T-helper 17 cell (primary cell): Measurements from ENCODE around the gene ADAMTS6. TPM values are rescaled to one million over a fixed set of nuclear protein-coding genes. Genes with fewer than 3 reads are reported as not detected.
"Not testable (repeated sequence)": the region's sequence is repeated elsewhere in the genome, so short reads cannot be mapped to it uniquely, and the experiment has no call there.

Source experiments
- ATAC-seq: fragments of 150-1000 bp; cut with Tn5 transposase; 2 replicates; pipeline ENCODE4 v1.10.0; 2021; ENCODE audit warnings: mild to moderate bottlenecking, moderate library complexity
- DNase-seq, 3 donors: peaks; one replicate each; pipeline versions ENCODE4 v3.0.0 to v3.0.0-alpha.2; 2020 to 2021
- H3K9me3 ChIP-seq: one replicate; pipeline ENCODE4 v1.7.0; 2013; ENCODE audit warnings: low read length, mild to moderate bottlenecking; ENCODE audit not compliant: control insufficient read depth, poor library complexity, severe bottlenecking
- H3K27ac Mint-ChIP-seq: one replicate; pipeline ENCODE4 v1.8.0; 2022; ENCODE audit warnings: mild to moderate bottlenecking, moderate library complexity, mixed read lengths
- H3K27me3 Mint-ChIP-seq: one replicate; pipeline ENCODE4 v1.8.0; 2022; ENCODE audit warnings: mixed read lengths
- H3K36me3 Mint-ChIP-seq: one replicate; pipeline ENCODE4 v1.8.0; 2022; ENCODE audit warnings: low read depth, mixed read lengths
- H3K4me1 Mint-ChIP-seq: one replicate; pipeline ENCODE4 v1.8.0; 2022; ENCODE audit warnings: mild to moderate bottlenecking, mixed read lengths
- H3K4me3 Mint-ChIP-seq: one replicate; pipeline ENCODE4 v1.8.0; 2022; ENCODE audit warnings: mild to moderate bottlenecking, moderate library complexity, mixed read lengths
- total RNA-seq, 4 donors: library from RNA in 2 of 4; stranded (reverse) in 2 of 4; gene quantifications; one replicate each; pipeline ENCODE4 v1.2.3 and lab custom pipeline; 2022 to 2026

Gene ADAMTS6
- total RNA-seq, 2 donors from 2014 or later, result 1.4 to 2.4 TPM

DNA sequence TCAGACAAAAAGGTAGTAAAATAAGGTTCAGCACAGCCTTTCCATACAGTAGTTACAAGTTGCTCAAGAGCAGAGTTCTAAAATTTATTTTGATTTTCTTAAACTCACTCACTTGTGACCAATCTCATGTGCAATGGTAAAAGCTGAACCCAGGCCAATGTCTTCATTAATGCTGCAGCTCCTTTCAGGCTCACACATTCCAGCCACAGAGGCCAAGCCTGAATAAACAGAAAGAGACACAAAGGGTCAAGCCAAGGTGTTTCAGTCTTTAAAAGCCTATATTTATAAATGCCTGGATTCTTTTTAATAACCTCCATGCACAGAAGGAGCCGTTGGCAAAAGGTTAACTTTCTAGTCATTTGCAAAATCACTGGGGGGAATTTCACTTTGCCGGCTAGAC lies 152.5 kb downstream of the ADAMTS6 start:
- no peaks in the 10 kb centered on the region for H3K9me3 ChIP-seq
- ATAC-seq (no peak), DNase-seq (no peak)
- Mint-ChIP-seq H3K4me1 (no peaks in the 10 kb centered on the region), H3K27ac (no peak overlapping the region), H3K4me3 (no peak overlapping the region), H3K36me3 (no peaks in the 10 kb centered on the region), H3K27me3 (no peaks in the 10 kb centered on the region)

DNA sequence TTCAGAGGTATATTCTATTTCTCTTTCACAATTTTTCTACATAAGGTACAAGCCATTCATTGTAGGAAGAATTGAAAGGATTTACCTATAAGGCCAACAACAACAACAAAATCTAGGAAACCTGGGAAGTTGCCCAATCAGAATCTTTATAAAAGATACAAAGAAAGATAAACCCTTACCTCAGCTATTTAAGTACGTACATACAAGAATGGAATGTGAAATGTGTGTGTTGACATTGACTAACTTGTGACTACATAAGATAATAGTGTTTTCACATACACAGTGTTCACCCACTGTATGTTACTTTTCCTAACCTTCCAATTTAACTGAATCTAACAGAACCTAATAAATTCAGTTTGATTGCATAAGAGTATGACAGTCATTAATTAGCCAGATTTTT lies 154.1 kb downstream of the ADAMTS6 start:
- H3K36me3 Mint-ChIP-seq, result no peaks in the 10 kb centered on the region
- H3K27me3 Mint-ChIP-seq, result no peaks in the 10 kb centered on the region
- ATAC-seq (no peak), DNase-seq (no peak)
- no peak overlapping the region for H3K27ac Mint-ChIP-seq
- no peak overlapping the region for H3K4me3 Mint-ChIP-seq
- H3K4me1 Mint-ChIP-seq, result no peaks in the 10 kb centered on the region
- no peaks in the 10 kb centered on the region for H3K9me3 ChIP-seq

DNA sequence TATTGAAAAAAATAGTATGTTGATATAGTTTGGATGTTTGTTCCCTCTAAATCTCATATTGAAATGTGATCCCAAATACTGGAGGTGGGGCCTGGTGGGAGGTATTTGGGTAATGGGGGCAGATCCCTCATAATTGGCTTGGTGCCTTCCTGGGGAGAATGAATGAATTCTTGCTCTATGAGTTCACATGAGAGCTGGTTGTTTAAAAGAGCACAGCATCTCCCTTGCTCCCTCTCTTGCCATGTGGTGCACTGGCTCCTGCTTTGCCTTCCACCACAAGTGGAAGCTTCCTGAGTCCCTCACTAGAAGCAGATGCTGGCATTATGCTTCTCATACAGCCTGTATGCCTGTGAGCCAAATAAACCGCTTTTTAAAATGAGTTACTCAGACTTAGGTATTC lies 154.8 kb downstream of the ADAMTS6 start:
- Mint-ChIP-seq H3K4me1 (no peaks in the 10 kb centered on the region), H3K4me3 (no peak overlapping the region), H3K27ac (no peak overlapping the region), H3K36me3 (no peaks in the 10 kb centered on the region), H3K27me3 (no peaks in the 10 kb centered on the region)
- DNase-seq (no peak), ATAC-seq (no peak)
- H3K9me3 ChIP-seq, result no peaks in the 10 kb centered on the region

DNA sequence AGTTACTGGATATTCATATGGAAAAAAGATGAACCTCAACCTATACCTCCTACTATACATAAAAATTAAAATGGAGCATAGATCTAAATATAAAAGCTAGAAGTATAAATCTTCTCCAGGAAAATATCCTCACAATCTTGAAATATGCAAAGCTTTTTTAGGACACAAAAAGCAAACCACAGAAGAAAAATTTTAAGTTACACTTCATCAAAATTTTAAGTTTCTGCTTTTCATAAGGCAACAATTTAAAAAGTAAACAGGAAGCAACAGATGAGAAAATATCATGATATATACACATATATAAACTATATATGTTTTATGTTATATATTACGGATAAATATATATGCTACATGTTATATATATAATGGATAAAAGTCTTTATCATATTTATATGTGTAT lies 157.5 kb downstream of the ADAMTS6 start:
- DNase-seq (no peak), ATAC-seq (no peak)
- Mint-ChIP-seq H3K4me1 (no peaks in the 10 kb centered on the region), H3K27ac (no peak overlapping the region), H3K36me3 (no peaks in the 10 kb centered on the region), H3K4me3 (no peak overlapping the region), H3K27me3 (no peaks in the 10 kb centered on the region)
- no peaks in the 10 kb centered on the region for H3K9me3 ChIP-seq

DNA sequence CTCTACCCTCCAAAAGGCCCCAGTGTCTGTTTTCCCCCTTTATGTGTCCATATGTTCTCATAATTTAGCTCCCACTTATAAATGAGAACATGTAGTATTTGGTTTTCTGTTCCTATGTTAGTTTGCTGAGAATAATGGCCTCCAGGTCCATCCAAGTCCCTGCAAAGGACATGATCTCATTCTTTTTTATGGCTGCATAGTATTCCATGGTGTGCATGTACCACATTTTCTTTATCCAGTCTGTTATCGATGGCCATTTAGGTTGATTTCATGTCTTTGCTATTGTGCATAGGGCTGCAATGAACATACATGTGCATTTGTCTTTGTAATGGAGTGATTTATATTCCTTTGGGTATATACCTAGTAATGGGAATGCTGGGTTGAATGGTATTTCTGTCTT lies 161.0 kb downstream of the ADAMTS6 start:
- not testable (repeated sequence) for ATAC-seq, H3K36me3 Mint-ChIP-seq

DNA sequence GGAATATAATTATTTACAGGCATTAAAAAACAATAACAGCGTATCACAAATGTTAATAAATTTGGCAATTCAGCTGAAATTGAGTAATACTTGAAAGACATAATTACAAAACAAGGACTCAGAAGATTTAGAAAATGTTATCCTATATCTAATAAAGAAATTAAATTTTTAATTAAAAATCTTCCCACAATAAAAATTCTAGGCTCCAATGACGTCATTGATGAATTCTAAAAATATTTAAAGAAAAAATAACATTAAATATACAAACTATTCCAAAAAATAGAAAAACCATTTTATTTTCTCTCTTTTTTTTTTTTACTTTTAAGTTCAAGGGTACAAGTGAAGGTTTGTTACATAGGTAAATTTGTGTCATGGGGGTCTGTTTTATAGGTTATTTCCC lies 161.5 kb downstream of the ADAMTS6 start:
- no peaks in the 10 kb centered on the region for H3K9me3 ChIP-seq
- Mint-ChIP-seq H3K27me3 (no peaks in the 10 kb centered on the region), H3K27ac (no peak overlapping the region), H3K4me1 (no peaks in the 10 kb centered on the region), H3K4me3 (no peak overlapping the region), H3K36me3 (no peaks in the 10 kb centered on the region)
- no peak for DNase-seq
- ATAC-seq, result no peak

More for the DNA sequence above, 161.0 kb downstream of the ADAMTS6 start:
- H3K9me3 ChIP-seq, H3K4me3 Mint-ChIP-seq, DNase-seq, H3K27me3 Mint-ChIP-seq, H3K27ac Mint-ChIP-seq, H3K4me1 Mint-ChIP-seq: not testable (repeated sequence)

DNA sequence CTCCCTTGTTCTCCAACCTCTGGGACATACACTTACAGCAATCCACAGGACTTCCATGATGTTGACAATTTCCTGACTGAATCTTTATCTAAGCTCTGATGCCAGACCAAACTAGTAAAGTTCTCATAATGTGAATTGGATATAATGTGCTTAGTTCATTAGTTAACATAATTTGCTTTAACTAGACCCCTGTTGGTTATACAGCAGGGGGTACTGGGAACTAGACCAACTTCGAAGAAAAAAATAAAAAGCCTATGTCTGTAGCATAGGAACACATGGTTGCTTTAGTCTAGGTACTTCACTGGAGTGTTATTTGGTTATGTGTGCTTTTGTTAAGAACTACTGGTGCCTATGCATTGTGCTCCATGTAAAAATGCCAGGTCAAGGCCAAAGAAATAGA lies 173.8 kb downstream of the ADAMTS6 start:
- H3K27ac Mint-ChIP-seq, result no peak overlapping the region
- ATAC-seq (no peak), DNase-seq (no peak)
- H3K4me3 Mint-ChIP-seq, result no peak overlapping the region
- H3K27me3 Mint-ChIP-seq, result no peaks in the 10 kb centered on the region
- H3K9me3 ChIP-seq, result no peaks in the 10 kb centered on the region
- H3K4me1 Mint-ChIP-seq, result no peaks in the 10 kb centered on the region
- H3K36me3 Mint-ChIP-seq, result no peaks in the 10 kb centered on the region

DNA sequence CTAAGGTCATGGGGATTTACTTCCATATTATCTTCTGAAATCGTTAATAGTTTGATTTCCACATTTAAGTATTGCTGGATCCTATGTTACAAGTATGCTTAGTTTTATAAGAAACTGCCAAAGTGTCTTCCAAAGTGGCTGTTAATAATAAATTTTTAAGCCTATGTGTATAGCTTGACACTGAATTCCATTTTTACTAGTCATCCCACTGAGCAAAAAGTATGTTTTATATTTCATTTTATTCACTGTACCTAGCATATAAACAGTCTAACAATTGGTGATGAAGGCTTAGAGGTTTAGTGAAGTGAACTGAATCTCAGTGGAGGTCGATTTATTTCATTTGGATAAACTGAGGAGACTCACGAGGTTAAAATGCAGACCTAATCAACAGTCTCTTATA lies 174.6 kb downstream of the ADAMTS6 start:
- H3K9me3 ChIP-seq, result no peaks in the 10 kb centered on the region
- DNase-seq (no peak), ATAC-seq (no peak)
- H3K27ac Mint-ChIP-seq, result no peak overlapping the region
- no peaks in the 10 kb centered on the region for H3K4me1 Mint-ChIP-seq
- no peak overlapping the region for H3K4me3 Mint-ChIP-seq
- no peaks in the 10 kb centered on the region for H3K36me3 Mint-ChIP-seq
- H3K27me3 Mint-ChIP-seq, result no peaks in the 10 kb centered on the region

DNA sequence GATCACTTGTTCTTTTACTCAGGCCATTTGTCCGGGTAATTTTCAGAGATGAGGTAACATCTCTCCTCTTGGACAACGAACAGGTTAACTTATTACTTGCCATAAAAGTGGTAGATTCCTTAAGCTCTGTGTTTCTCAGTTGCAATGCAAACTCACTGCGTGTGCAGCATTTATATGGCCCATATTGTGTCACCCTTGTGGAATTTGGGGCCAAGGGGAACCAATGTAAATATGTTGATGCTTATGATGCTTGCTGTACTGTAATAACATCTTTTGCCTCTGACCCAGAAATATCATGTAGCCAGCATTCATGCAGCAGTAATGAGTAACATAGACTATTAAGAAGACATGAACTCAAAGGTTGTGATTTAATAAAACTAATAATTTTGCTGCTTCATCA lies 175.8 kb downstream of the ADAMTS6 start:
- no peak overlapping the region for H3K27ac Mint-ChIP-seq
- H3K4me3 Mint-ChIP-seq, result no peak overlapping the region
- ATAC-seq (no peak), DNase-seq (no peak)
- H3K4me1 Mint-ChIP-seq, result no peaks in the 10 kb centered on the region
- H3K9me3 ChIP-seq, result no peaks in the 10 kb centered on the region
- no peaks in the 10 kb centered on the region for H3K27me3 Mint-ChIP-seq
- no peaks in the 10 kb centered on the region for H3K36me3 Mint-ChIP-seq

DNA sequence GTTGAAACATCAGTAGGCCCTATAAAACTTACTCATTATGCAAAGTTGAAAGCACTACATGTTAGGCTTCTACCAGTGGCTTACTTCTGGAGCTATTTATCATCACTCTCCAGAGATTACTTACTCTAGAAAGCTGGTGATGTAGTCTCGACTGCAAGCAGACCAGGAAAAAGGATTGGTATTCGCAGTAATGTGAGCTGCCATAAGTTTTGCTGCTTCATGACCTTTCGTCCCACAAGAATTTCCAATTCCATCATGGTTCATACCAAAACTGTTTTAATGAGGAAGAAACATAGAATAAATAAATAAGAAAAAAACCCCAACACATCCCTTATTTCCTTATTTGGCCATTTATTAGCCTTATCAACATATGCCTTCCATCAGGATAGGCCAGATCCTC lies 181.9 kb downstream of the ADAMTS6 start:
- H3K4me3 Mint-ChIP-seq, result no peak overlapping the region
- no peaks in the 10 kb centered on the region for H3K9me3 ChIP-seq
- no peak for ATAC-seq
- DNase-seq, result no peak
- no peak overlapping the region for H3K27ac Mint-ChIP-seq
- H3K4me1 Mint-ChIP-seq, result no peaks in the 10 kb centered on the region
- no peaks in the 10 kb centered on the region for H3K27me3 Mint-ChIP-seq
- H3K36me3 Mint-ChIP-seq, result no peaks in the 10 kb centered on the region

DNA sequence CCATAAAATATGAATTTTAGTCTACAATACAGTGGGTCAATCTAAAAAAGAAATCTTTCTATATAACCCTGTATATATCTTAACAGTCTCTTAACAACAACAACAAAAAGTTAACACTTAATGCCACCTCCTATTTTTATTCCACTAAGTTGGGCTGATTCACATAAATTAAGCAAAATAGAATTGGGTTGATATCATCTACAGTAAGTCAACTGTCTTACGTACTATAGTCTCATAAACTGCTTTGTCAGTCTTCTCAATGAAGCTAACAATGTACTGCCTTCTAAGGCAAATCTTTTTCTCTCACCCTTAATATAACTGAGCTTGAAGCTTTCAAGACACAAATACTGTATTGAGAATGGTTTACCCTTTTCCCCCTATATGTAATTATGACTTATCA lies 185.7 kb downstream of the ADAMTS6 start:
- no peaks in the 10 kb centered on the region for H3K36me3 Mint-ChIP-seq
- no peaks in the 10 kb centered on the region for H3K9me3 ChIP-seq

DNA sequence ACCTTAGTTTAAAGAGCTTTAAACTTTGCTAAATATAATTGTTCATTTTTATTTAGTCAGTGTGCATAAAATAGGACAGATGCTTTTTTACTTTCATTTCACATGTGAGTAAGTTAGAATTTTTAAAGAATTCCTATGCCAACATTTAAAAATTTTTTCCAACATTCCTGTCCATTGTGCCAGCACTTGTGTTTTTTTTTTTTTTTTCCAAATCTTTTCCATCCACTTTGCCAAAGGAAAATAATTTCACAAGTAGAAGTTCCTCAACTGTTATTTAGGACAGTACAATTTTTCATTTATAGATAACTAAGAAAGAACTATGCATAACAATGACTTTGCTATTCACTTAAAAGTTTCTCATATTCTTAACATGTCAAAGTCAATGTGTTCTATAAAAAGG lies 189.5 kb downstream of the ADAMTS6 start:
- ATAC-seq (no peak), DNase-seq (no peak)
- Mint-ChIP-seq H3K36me3 (no peaks in the 10 kb centered on the region), H3K27me3 (no peaks in the 10 kb centered on the region), H3K4me3 (no peak overlapping the region), H3K4me1 (no peaks in the 10 kb centered on the region), H3K27ac (no peak overlapping the region)
- H3K9me3 ChIP-seq, result no peaks in the 10 kb centered on the region

More for the DNA sequence above, 185.7 kb downstream of the ADAMTS6 start:
- H3K4me3 Mint-ChIP-seq, result no peak overlapping the region
- no peaks in the 10 kb centered on the region for H3K4me1 Mint-ChIP-seq
- DNase-seq (no peak), ATAC-seq (no peak)
- H3K27me3 Mint-ChIP-seq, result no peaks in the 10 kb centered on the region
- H3K27ac Mint-ChIP-seq, result no peak overlapping the region

DNA sequence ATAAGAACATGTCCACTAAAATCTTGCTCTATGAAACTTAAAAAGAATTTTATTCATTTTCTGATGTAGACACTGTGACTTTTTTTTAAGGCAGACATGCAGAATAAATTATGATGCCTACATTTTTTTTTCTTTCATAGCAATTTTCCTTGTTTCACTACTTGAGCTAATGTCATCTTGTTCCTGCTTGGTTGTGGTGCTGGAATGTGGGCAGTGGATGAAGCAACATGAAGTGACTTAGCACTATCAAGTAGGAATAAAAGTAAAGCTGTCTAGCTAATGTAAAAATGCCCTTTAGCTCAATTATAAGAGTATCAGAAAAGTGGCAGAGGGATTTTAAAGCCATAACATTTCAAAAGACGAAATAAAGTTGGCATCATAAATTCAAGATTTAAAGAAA lies 191.0 kb downstream of the ADAMTS6 start:
- H3K4me3 Mint-ChIP-seq, result no peak overlapping the region
- no peak overlapping the region for H3K27ac Mint-ChIP-seq
- no peaks in the 10 kb centered on the region for H3K9me3 ChIP-seq
- DNase-seq (no peak), ATAC-seq (no peak)
- H3K36me3 Mint-ChIP-seq, result no peaks in the 10 kb centered on the region
- H3K27me3 Mint-ChIP-seq, result no peaks in the 10 kb centered on the region
- H3K4me1 Mint-ChIP-seq, result no peaks in the 10 kb centered on the region

DNA sequence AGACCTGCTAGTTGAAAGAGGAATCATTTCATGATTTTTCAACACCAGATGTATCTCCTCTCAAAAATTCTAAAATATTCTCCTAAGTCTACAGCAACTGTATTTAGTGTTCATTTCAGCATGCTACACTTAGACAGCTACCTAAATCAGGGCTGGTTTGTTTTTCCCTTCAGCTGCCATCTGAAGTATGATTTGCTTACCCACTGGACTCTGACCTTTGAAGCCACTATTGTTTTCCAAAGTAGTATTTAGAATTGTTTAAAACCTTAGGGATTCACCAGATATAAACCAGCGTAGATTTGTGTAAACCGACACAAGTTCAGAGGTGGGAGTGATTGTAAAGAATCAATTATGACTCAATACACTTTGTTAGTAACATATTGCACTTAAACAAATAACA lies 193.1 kb downstream of the ADAMTS6 start:
- no peak overlapping the region for H3K27ac Mint-ChIP-seq
- H3K4me1 Mint-ChIP-seq, result no peaks in the 10 kb centered on the region
- no peaks in the 10 kb centered on the region for H3K9me3 ChIP-seq
- no peak for DNase-seq
- H3K4me3 Mint-ChIP-seq, result no peak overlapping the region
- H3K36me3 Mint-ChIP-seq, result no peaks in the 10 kb centered on the region
- no peak for ATAC-seq
- H3K27me3 Mint-ChIP-seq, result no peaks in the 10 kb centered on the region

DNA sequence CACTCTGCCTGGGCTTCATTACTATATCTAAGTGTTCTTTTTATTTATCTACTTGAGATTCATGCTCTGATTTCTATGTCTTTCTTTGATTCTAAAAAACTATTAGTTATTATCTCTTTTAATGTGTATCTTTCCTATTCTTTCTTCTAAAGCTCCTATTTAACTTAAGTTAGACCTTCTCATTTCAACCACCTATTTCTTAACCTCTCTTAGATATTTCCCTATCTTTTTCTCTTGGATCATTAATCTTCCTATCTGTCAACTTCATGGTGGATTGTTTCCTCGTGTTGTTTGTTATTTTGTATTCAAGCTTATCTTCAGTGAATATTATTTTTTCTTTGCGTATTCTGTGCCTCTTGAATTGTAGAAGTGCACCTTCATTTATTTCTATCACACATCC lies 202.1 kb downstream of the ADAMTS6 start:
- no peak overlapping the region for H3K27ac Mint-ChIP-seq
- no peaks in the 10 kb centered on the region for H3K9me3 ChIP-seq
- ATAC-seq (no peak), DNase-seq (no peak)
- no peaks in the 10 kb centered on the region for H3K36me3 Mint-ChIP-seq
- no peak overlapping the region for H3K4me3 Mint-ChIP-seq
- no peaks in the 10 kb centered on the region for H3K4me1 Mint-ChIP-seq
- H3K27me3 Mint-ChIP-seq, result no peaks in the 10 kb centered on the region
